WTC11 (cell line): ENCODE data around the gene NEURL1B. TPM values are rescaled to one million over a fixed set of nuclear protein-coding genes. Genes with fewer than 3 reads are reported as not detected.

Source experiments
- ATAC-seq: fragments of 200-7000 bp; cut with Tn5 transposase; 2 replicates; pipeline ENCODE4 v1.10.0; 2021; ENCODE audit warnings: mild to moderate bottlenecking, moderate library complexity
- CTCF ChIA-PET: fragments of 300-600 bp; sonication (Branson Sonifier 250); formaldehyde crosslinking; loops from one replicate; lab custom pipeline; 2021; ENCODE audit warnings: antibody characterized with exemption; lab: Charles Lee
- POLR2A ChIA-PET: fragments of 350-600 bp; sonication (Branson Sonifier 250); formaldehyde crosslinking; loops from one replicate; lab custom pipeline; 2021; ENCODE audit warnings: antibody characterized with exemption; lab: Charles Lee
- DNase-seq: peaks from one replicate; pipeline ENCODE4 v3.0.0; 2021; ENCODE audit warnings: low spot score
- H3K27ac Mint-ChIP-seq: 2 replicates; pipeline ENCODE4 v1.8.0; 2021; ENCODE audit warnings: mixed read lengths
- H3K27me3 Mint-ChIP-seq: 2 replicates; pipeline ENCODE4 v1.8.0; 2021; ENCODE audit warnings: low read depth, mild to moderate bottlenecking, moderate library complexity, mixed read lengths
- H3K36me3 Mint-ChIP-seq: 2 replicates; pipeline ENCODE4 v1.8.0; 2021; ENCODE audit warnings: mixed read lengths
- H3K4me1 Mint-ChIP-seq: 2 replicates; pipeline ENCODE4 v1.8.0; 2022; ENCODE audit warnings: mixed read lengths
- H3K4me3 Mint-ChIP-seq: 2 replicates; pipeline ENCODE4 v1.8.0; 2021; ENCODE audit warnings: mild to moderate bottlenecking, moderate library complexity, mixed read lengths
- H3K9me3 Mint-ChIP-seq: 2 replicates; pipeline ENCODE4 v1.8.0; 2021; ENCODE audit warnings: mixed read lengths
- CBFB ChIP-seq: sonication (generic); formaldehyde crosslinking; IDR thresholded peaks from 2 replicates; pipeline ENCODE4 v1.8.1; 2022; ENCODE audit warnings: mild to moderate bottlenecking, low read depth, missing genetic modification reagents
- ELF4 ChIP-seq: sonication (generic); formaldehyde crosslinking; IDR thresholded peaks from 2 replicates; pipeline ENCODE4 v1.8.1; 2022; ENCODE audit warnings: low read depth, mild to moderate bottlenecking, moderate library complexity, missing genetic modification reagents
- JUN ChIP-seq: sonication (generic); formaldehyde crosslinking; IDR thresholded peaks from 2 replicates; pipeline ENCODE4 v1.8.0; 2023; ENCODE audit warnings: mild to moderate bottlenecking, missing genetic modification reagents
- NFYB ChIP-seq: sonication (generic); formaldehyde crosslinking; conservative IDR thresholded peaks from 2 replicates; pipeline ENCODE4 v1.8.0; 2022; ENCODE audit warnings: low read depth, missing genetic modification reagents
- NR2C2 ChIP-seq: sonication (generic); formaldehyde crosslinking; IDR thresholded peaks from 2 replicates; pipeline ENCODE4 v1.8.0; 2022; ENCODE audit warnings: mild to moderate bottlenecking, missing genetic modification reagents
- PREB ChIP-seq: sonication (generic); formaldehyde crosslinking; IDR thresholded peaks from 2 replicates; pipeline ENCODE4 v1.8.1; 2022; ENCODE audit warnings: mild to moderate bottlenecking, missing genetic modification reagents, moderate library complexity, borderline replicate concordance
- SMAD3 ChIP-seq: sonication (generic); formaldehyde crosslinking; IDR thresholded peaks from 2 replicates; pipeline ENCODE4 v1.8.0; 2022; ENCODE audit warnings: missing genetic modification reagents, mild to moderate bottlenecking, borderline replicate concordance
- TEAD1 ChIP-seq: sonication (generic); formaldehyde crosslinking; IDR thresholded peaks from 2 replicates; pipeline ENCODE4 v1.8.0; 2022; ENCODE audit warnings: mild to moderate bottlenecking, missing genetic modification reagents
- TP53 ChIP-seq: sonication (generic); formaldehyde crosslinking; IDR thresholded peaks from 2 replicates; pipeline ENCODE4 v1.8.1; 2023; ENCODE audit warnings: mild to moderate bottlenecking, missing genetic modification reagents
- USF1 ChIP-seq: sonication (generic); formaldehyde crosslinking; IDR thresholded peaks from 2 replicates; pipeline ENCODE4 v1.8.0; 2022; ENCODE audit warnings: mild to moderate bottlenecking, missing genetic modification reagents
- ZNF138 ChIP-seq: sonication (generic); formaldehyde crosslinking; conservative IDR thresholded peaks from 2 replicates; pipeline ENCODE4 v1.8.1; 2022; ENCODE audit warnings: mild to moderate bottlenecking, moderate library complexity, missing genetic modification reagents
- ZNF232 ChIP-seq: sonication (generic); formaldehyde crosslinking; IDR thresholded peaks from 2 replicates; pipeline ENCODE4 v1.8.0; 2022; ENCODE audit warnings: mild to moderate bottlenecking, missing genetic modification reagents
- ZNF317 ChIP-seq: sonication (generic); formaldehyde crosslinking; IDR thresholded peaks from 2 replicates; pipeline ENCODE4 v1.8.1; 2023; ENCODE audit warnings: low read depth, mild to moderate bottlenecking, moderate library complexity, missing genetic modification reagents, borderline replicate concordance
- ZNF396 ChIP-seq: fragments of 250-450 bp; sonication (Bioruptor Pico); IDR thresholded peaks from 2 replicates; pipeline ENCODE4 v1.8.0; 2021; ENCODE audit warnings: mild to moderate bottlenecking, moderate library complexity, borderline replicate concordance
- ZNF423 ChIP-seq: fragments of 250-450 bp; sonication (Bioruptor Pico); IDR thresholded peaks from 2 replicates; pipeline ENCODE4 v2.1.2; 2022; ENCODE audit warnings: mild to moderate bottlenecking, moderate library complexity
- total RNA-seq: library from RNA; stranded (reverse); gene quantifications from 3 replicates; pipeline ENCODE4 v1.2.3, GENCODE V29; 2021
- TF ChIP-seq, protein P1 (sequence below): sonication (generic); formaldehyde crosslinking; conservative IDR thresholded peaks from 2 replicates; pipeline ENCODE4 v1.8.1; 2022; ENCODE audit warnings: mild to moderate bottlenecking, missing genetic modification reagents
- TF ChIP-seq, protein P2 (sequence below): sonication (generic); formaldehyde crosslinking; IDR thresholded peaks from 2 replicates; pipeline ENCODE4 v1.8.0; 2023; ENCODE audit warnings: missing genetic modification reagents, mild to moderate bottlenecking, borderline replicate concordance
- TF ChIP-seq, protein P3 (sequence below): sonication (generic); formaldehyde crosslinking; IDR thresholded peaks from 2 replicates; pipeline ENCODE4 v1.8.1; 2023; ENCODE audit warnings: mild to moderate bottlenecking, missing genetic modification reagents, moderate library complexity

NEURL1B gene
- total RNA-seq, 1 experiment from 2014 or later, result 9.8 TPM

- POLR2A ChIA-PET, result interaction anchor here (1.0 kb wide), 1 partner anchor 37 kb away, joined by 3 read pairs; no protein-coding TSS in a partner anchor
- Mint-ChIP-seq H3K36me3 (no peaks in the 10 kb centered on the region), H3K27me3 (peaks cover 7% of the 10 kb centered on the region; the same call in 1 of the 2 replicates), H3K4me3 (no peak overlapping the region), H3K27ac (no peak overlapping the region), H3K4me1 (0 out of 2 replicates have a peak, but pooled peaks cover 2% of the 10 kb centered on the region), H3K9me3 (no peaks in the 10 kb centered on the region)
- ATAC-seq (no peak), DNase-seq (no peak)
- TF ChIP-seq TP53 (CRISPR knock-in tag) (no peak), ELF4 (CRISPR knock-in tag) (no peak), ZNF423 (CRISPR knock-in tag) (no peak), PREB (no peak), USF1 (CRISPR knock-in tag) (no peak), ZNF317 (CRISPR knock-in tag) (no peak), ZNF396 (no peak), ZNF232 (CRISPR knock-in tag) (no peak), ZNF138 (CRISPR knock-in tag) (no peak), CBFB (CRISPR knock-in tag) (no peak), NFYB (CRISPR knock-in tag) (no peak), NR2C2 (CRISPR knock-in tag) (no peak), SMAD3 (no peak), TEAD1 (CRISPR knock-in tag) (no peak), JUN (no peak)
- TF ChIP-seq, protein P1, sequence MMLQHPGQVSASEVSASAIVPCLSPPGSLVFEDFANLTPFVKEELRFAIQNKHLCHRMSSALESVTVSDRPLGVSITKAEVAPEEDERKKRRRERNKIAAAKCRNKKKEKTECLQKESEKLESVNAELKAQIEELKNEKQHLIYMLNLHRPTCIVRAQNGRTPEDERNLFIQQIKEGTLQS (CRISPR knock-in tag), result no peak
- TF ChIP-seq, protein P2, sequence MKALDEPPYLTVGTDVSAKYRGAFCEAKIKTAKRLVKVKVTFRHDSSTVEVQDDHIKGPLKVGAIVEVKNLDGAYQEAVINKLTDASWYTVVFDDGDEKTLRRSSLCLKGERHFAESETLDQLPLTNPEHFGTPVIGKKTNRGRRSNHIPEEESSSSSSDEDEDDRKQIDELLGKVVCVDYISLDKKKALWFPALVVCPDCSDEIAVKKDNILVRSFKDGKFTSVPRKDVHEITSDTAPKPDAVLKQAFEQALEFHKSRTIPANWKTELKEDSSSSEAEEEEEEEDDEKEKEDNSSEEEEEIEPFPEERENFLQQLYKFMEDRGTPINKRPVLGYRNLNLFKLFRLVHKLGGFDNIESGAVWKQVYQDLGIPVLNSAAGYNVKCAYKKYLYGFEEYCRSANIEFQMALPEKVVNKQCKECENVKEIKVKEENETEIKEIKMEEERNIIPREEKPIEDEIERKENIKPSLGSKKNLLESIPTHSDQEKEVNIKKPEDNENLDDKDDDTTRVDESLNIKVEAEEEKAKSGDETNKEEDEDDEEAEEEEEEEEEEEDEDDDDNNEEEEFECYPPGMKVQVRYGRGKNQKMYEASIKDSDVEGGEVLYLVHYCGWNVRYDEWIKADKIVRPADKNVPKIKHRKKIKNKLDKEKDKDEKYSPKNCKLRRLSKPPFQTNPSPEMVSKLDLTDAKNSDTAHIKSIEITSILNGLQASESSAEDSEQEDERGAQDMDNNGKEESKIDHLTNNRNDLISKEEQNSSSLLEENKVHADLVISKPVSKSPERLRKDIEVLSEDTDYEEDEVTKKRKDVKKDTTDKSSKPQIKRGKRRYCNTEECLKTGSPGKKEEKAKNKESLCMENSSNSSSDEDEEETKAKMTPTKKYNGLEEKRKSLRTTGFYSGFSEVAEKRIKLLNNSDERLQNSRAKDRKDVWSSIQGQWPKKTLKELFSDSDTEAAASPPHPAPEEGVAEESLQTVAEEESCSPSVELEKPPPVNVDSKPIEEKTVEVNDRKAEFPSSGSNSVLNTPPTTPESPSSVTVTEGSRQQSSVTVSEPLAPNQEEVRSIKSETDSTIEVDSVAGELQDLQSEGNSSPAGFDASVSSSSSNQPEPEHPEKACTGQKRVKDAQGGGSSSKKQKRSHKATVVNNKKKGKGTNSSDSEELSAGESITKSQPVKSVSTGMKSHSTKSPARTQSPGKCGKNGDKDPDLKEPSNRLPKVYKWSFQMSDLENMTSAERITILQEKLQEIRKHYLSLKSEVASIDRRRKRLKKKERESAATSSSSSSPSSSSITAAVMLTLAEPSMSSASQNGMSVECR (CRISPR knock-in tag), result no peak
- TF ChIP-seq, protein P3, sequence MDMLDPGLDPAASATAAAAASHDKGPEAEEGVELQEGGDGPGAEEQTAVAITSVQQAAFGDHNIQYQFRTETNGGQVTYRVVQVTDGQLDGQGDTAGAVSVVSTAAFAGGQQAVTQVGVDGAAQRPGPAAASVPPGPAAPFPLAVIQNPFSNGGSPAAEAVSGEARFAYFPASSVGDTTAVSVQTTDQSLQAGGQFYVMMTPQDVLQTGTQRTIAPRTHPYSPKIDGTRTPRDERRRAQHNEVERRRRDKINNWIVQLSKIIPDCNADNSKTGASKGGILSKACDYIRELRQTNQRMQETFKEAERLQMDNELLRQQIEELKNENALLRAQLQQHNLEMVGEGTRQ (CRISPR knock-in tag), result no peak
- CTCF ChIA-PET, result interaction anchor here (1.0 to 1.2 kb wide), 2 partner anchors 12 to 14 kb away, joined by 3 to 7 read pairs; no protein-coding TSS in a partner anchor
Measured at GRCh38 chr5:172728481-172729241, 87.6 kb downstream of the NEURL1B start.
